K562 (cell line): ENCODE results near the gene WWOX. TPM values are rescaled to one million over a fixed set of nuclear protein-coding genes. Genes with fewer than 3 reads are reported as not detected.

Experiments used
- ATAC-seq: fragments of 200-7000 bp; cut with Tn5 transposase; 3 replicates; pipeline ENCODE4 v1.9.1; 2020; ENCODE audit warnings: moderate library complexity
- BruUV-seq: library from RNA; stranded (reverse); fragments of 400-500 nt; replicated peaks from 2 replicates; lab custom pipeline; 2021; lab: Mats Ljungman, UMichigan
- CTCF ChIA-PET: fragments of 300-600 bp; formaldehyde crosslinking; extraction: SDS; loops from one replicate; lab custom pipeline; 2021; ENCODE audit warnings: low intra/inter-chr PET ratio; lab: Yijun Ruan, JAX
- POLR2A ChIA-PET: fragments of 300-600, 350-650 bp; sonication (Branson Sonifier 250); formaldehyde crosslinking; extraction: SDS; loops from one replicate; lab custom pipeline; 2021; ENCODE audit warnings: antibody characterized with exemption, inconsistent platforms; lab: Yijun Ruan, JAX
- DNase-seq, 4 experiments: peaks; one replicate each; pipeline versions ENCODE4 v3.0.0 to v3.0.0-alpha.2; 2011 to 2018; ENCODE audit warnings: low spot score in 3 of 4, mixed read lengths in 3 of 4; ENCODE audit errors: extremely low read depth in 1 of 4
- FAIRE-seq: peaks from 2 replicates; lab custom pipeline; 2011; peaks lifted over from hg19 to GRCh38; lab: Jason Lieb, UNC
- H2AFZ ChIP-seq: 2 replicates; pipeline ENCODE4 v1.6.0; 2011; ENCODE audit warnings: low read depth, low read length, control low read depth, inconsistent platforms
- H3K27ac ChIP-seq: fragments of 200-600 bp; 3 replicates; pipeline ENCODE4 v1.8.0; 2011; ENCODE audit warnings: low read depth, mild to moderate bottlenecking, control low read depth, inconsistent platforms, low read length, moderate library complexity, mixed read lengths; ENCODE audit errors: extremely low read depth
- H3K27me3 ChIP-seq, 2 experiments: fragments of 300-600 bp in 1 of 2; 2 replicates in 1 of 2; 3 replicates in 1 of 2; pipeline versions ENCODE4 v1.6.0 to v1.8.0; 2011; ENCODE audit warnings: inconsistent platforms in 2 of 2, low read length in 2 of 2, mild to moderate bottlenecking in 1 of 2, mixed read lengths in 1 of 2, moderate library complexity in 1 of 2; ENCODE audit not compliant: control insufficient read depth in 2 of 2, insufficient read depth in 2 of 2
- H3K36me3 ChIP-seq: fragments of 300-600 bp; 3 replicates; pipeline ENCODE4 v1.8.0; 2011; ENCODE audit warnings: mild to moderate bottlenecking, low read length, inconsistent platforms; ENCODE audit not compliant: control insufficient read depth, insufficient read depth
- H3K4me1 ChIP-seq, 2 experiments: fragments of 200-600 bp in 1 of 2; replicated peaks in 1 of 2; 2 replicates in 1 of 2; 3 replicates in 1 of 2; pipeline versions ENCODE4 v1.5.1 to v1.8.0; 2011; ENCODE audit warnings: inconsistent platforms in 2 of 2, low read length in 2 of 2, mild to moderate bottlenecking in 1 of 2, mixed read lengths in 1 of 2, moderate library complexity in 1 of 2; ENCODE audit not compliant: control insufficient read depth in 2 of 2, insufficient read depth in 2 of 2
- H3K4me2 ChIP-seq: 2 replicates; pipeline ENCODE4 v1.6.1; 2011; ENCODE audit warnings: low read length, control low read depth, inconsistent platforms, mixed read lengths; ENCODE audit not compliant: insufficient read depth
- H3K4me3 ChIP-seq: fragments of 200-600 bp; sonication (generic), shearing (Covaris generic); 2 replicates; pipeline ENCODE4 v1.5.1; 2016; ENCODE audit warnings: control low read depth, inconsistent platforms
- H3K79me2 ChIP-seq: fragments of 200-600 bp; 3 replicates; pipeline ENCODE4 v1.8.0; 2011; ENCODE audit warnings: low read length, inconsistent platforms; ENCODE audit not compliant: control insufficient read depth, insufficient read depth
- H3K9ac ChIP-seq, 2 experiments: 2 replicates each; pipeline versions ENCODE4 v1.6.0 to v1.6.1; 2011; ENCODE audit warnings: low read depth in 2 of 2, low read length in 2 of 2, control low read depth in 1 of 2, inconsistent platforms in 1 of 2, mild to moderate bottlenecking in 1 of 2, mixed read lengths in 1 of 2; ENCODE audit not compliant: insufficient read depth in 1 of 2
- H3K9me1 ChIP-seq: one replicate; pipeline ENCODE4 v1.6.0; 2011; ENCODE audit warnings: inconsistent platforms, mild to moderate bottlenecking, low read length, moderate library complexity; ENCODE audit not compliant: control insufficient read depth, insufficient read depth
- H3K9me3 ChIP-seq: replicated peaks from 2 replicates; pipeline ENCODE4 v1.5.1; 2011; ENCODE audit warnings: low read depth, low read length, inconsistent platforms; ENCODE audit not compliant: control insufficient read depth, insufficient read depth
- H4K20me1 ChIP-seq: replicated peaks from 2 replicates; pipeline ENCODE4 v1.6.1; 2011; ENCODE audit warnings: low read length, inconsistent platforms, mixed read lengths; ENCODE audit not compliant: control insufficient read depth, insufficient read depth
- ATF6 ChIP-seq: sonication (generic); formaldehyde crosslinking; IDR thresholded peaks from 2 replicates; pipeline ENCODE4 v1.4.0; 2020; ENCODE audit warnings: mild to moderate bottlenecking, missing genetic modification reagents
- BRD4 ChIP-seq: fragments of 200-600 bp; sonication (generic); IDR thresholded peaks from 2 replicates; pipeline ENCODE4 v1.6.1; 2017; ENCODE audit warnings: inconsistent platforms
- GABPB2 ChIP-seq: fragments of 250-450 bp; sonication (Bioruptor Pico); conservative IDR thresholded peaks from 2 replicates; pipeline ENCODE4 v1.5.1; 2021; ENCODE audit warnings: mild to moderate bottlenecking
- ID3 ChIP-seq, 2 experiments: fragments of 250-450 bp in 1 of 2; fragments of 450-650 bp in 1 of 2; sonication (Bioruptor Pico) in 1 of 2; IDR thresholded peaks; 2 replicates each; pipeline versions ENCODE4 v1.6.1 to v1.8.0; 2016 to 2021; ENCODE audit warnings: mild to moderate bottlenecking in 2 of 2, moderate library complexity in 2 of 2, missing compliant biosample characterization in 1 of 2, missing genetic modification characterization in 1 of 2
- KLF6 ChIP-seq: fragments of 250-450 bp; sonication (Bioruptor Pico); IDR thresholded peaks from 2 replicates; pipeline ENCODE4 v1.4.0; 2020; ENCODE audit warnings: mild to moderate bottlenecking, moderate library complexity, borderline replicate concordance
- MAFG ChIP-seq: fragments of 450-650 bp; conservative IDR thresholded peaks from 2 replicates; pipeline ENCODE4 v1.6.1; 2016; ENCODE audit warnings: missing genetic modification characterization, missing compliant biosample characterization
- NFATC3 ChIP-seq: fragments of 450-650 bp; IDR thresholded peaks from 2 replicates; pipeline ENCODE4 v1.6.1; 2017; ENCODE audit warnings: mild to moderate bottlenecking
- SMARCA5 ChIP-seq: fragments of 450-650 bp; IDR thresholded peaks from 2 replicates; pipeline ENCODE4 v1.6.1; 2016
- SP2 ChIP-seq: IDR thresholded peaks from 2 replicates; pipeline ENCODE4 v1.6.1; 2011; ENCODE audit warnings: mild to moderate bottlenecking, low read depth, low read length, moderate library complexity; ENCODE audit not compliant: poor library complexity, severe bottlenecking; ENCODE audit errors: extremely low read depth
- UBTF ChIP-seq, 2 experiments: IDR thresholded peaks; 2 replicates each; pipeline ENCODE4 v1.6.1; 2012; ENCODE audit warnings: improper control_type of control experiment in 2 of 2, low read depth in 2 of 2, low read length in 2 of 2, borderline replicate concordance in 1 of 2
- ZNF609 ChIP-seq: sonication (generic); formaldehyde crosslinking; IDR thresholded peaks from 2 replicates; pipeline ENCODE4 v1.8.1; 2023; ENCODE audit warnings: missing genetic modification reagents, mild to moderate bottlenecking, borderline replicate concordance
- WGBS: fragments of 100-300 bp; shearing (Covaris generic); methylation state at CpG from one replicate; pipeline ENCODE4 v1.1.6; 2016; ENCODE audit warnings: low coverage, mixed read lengths; ENCODE audit not compliant: insufficient coverage; ENCODE audit errors: missing lambda C conversion rate; 5-methylcytosine and 5-hydroxymethylcytosine counted together
- in situ Hi-C: fragments of 300-500 bp; cut with MboI; formaldehyde crosslinking; loops from 4 replicates; pipeline ENCODE4 v1.15.0; 2018; ENCODE audit warnings: inconsistent platforms, mixed read lengths
- intact Hi-C: fragments of 100-400 bp; cut with micrococcal nuclease; formaldehyde crosslinking; loops from 2 replicates; pipeline ENCODE4 v1.14.2; 2022
- polyA plus RNA-seq, 8 experiments: library from polyadenylated mRNA; depleted of rRNA in 4 of 8; stranded (reverse) in 5 of 8; unstranded in 3 of 8; fragments of >200 nt; fragmentation: Nextera tagmentation in 2 of 8; fragmentation: Illumina TruSeq in 1 of 8; extraction: Ambion mirVana in 2 of 8; extraction: Trizol in 1 of 8; gene quantifications; 2 replicates each; pipeline versions ENCODE4 v1.2.1 to v1.2.3, GENCODE V29; 2011 to 2014; ENCODE audit warnings: inconsistent platforms in 1 of 8, missing spikeins in 1 of 8
- total RNA-seq, 7 experiments: library from RNA; depleted of rRNA in 6 of 7; stranded (reverse); fragments of >200 nt in 6 of 7; fragmentation: Illumina TruSeq in 2 of 7; extraction: Trizol in 2 of 7; gene quantifications; 2 replicates each; pipeline versions ENCODE4 v1.2.1 to v1.2.3, GENCODE V29; 2011 to 2021; ENCODE audit warnings: low replicate concordance in 1 of 7

WWOX gene
- total and polyA plus RNA-seq, 9 of the 15 experiments (the other 6 are each of a cell fraction or from before 2014, with no cell fraction given): 1.6 to 22.7 (median 8.1) TPM

DNA sequence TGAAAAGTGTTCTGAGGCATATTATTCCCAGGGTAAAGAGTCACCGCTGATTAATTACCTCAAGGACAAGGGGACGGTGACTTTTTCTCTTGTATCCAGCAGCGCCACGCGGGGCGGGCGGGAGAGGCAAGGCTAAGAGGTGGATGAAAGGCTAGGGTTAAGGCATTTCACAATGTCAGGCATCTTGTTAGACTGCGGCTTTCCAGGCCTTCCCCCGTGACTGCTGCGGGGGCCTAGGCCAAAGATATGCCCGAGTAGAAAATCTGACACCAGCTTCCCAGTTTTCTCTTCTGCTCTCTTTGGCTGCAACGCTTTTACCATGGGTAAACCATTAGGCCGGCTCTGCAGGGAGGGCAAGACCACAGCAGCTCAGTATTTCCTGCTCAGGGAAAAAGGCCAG, 802.9 kb downstream of the WWOX start:
- Histone ChIP-seq H3K4me3 (no peak overlapping the region), H3K27ac (no peak overlapping the region), H3K9me1 (no peaks in the 10 kb centered on the region), H3K4me2 (no peak overlapping the region), H3K4me1 (no peaks in the 10 kb centered on the region), H4K20me1 (no peaks in the 10 kb centered on the region), H3K27me3 (peaks cover 6 to 9% of the 10 kb centered on the region in 2 experiments; a peak in 3 of 5 replicates), H2AFZ (no peak overlapping the region), H3K79me2 (no peaks in the 10 kb centered on the region), H3K9me3 (no peaks in the 10 kb centered on the region), H3K9ac (no peak overlapping the region), H3K36me3 (no peaks in the 10 kb centered on the region)
- ATAC-seq (no peak), DNase-seq (no peak), FAIRE-seq (no peak)
- ChIA-PET CTCF (no interaction called here), POLR2A (no interaction called here)
- in situ Hi-C loops: no loop called here
- intact Hi-C loops: no loop called here
- 0% methylated on average over 13 of the region's 13 CpGs for WGBS
- BruUV-seq: no TSS peak
- no peak for TF ChIP-seq SP2
- no peak for TF ChIP-seq MAFG (tag)
- TF ChIP-seq ZNF609 (CRISPR knock-in tag): no peak
- no peak for TF ChIP-seq ATF6
- no peak for TF ChIP-seq UBTF (IDR thresholded peaks at IDR 0.05; ENCODE audit: borderline replicate concordance in 1 of 2, low read depth in 2 of 2, low read length in 2 of 2)
- no peak for TF ChIP-seq SMARCA5
- TF ChIP-seq BRD4: no peak
- no peak for TF ChIP-seq ID3 (CRISPR knock-in tag; IDR thresholded peaks at IDR 0.05)
- no peak for TF ChIP-seq ID3 (tag; IDR thresholded peaks at IDR 0.05)
- no peak for TF ChIP-seq KLF6
- TF ChIP-seq GABPB2 (CRISPR knock-in tag): no peak
- TF ChIP-seq NFATC3: no peak
